Activated CD4-positive, alpha-beta T cell treated with anti-CD3 and anti-CD28 coated beads, Interleukin-2, amount 50 U/mL, for 4 hours (primary cell): ENCODE measurements around the gene ATL2.
"Not testable (repeated sequence)": the region's sequence is repeated elsewhere in the genome, so short reads cannot be mapped to it uniquely, and the experiment has no call there.

Source experiments
- DNase-seq, 2 experiments: peaks; one replicate each; pipeline ENCODE4 v3.0.0-alpha.2; 2020

ATL2 gene

GRCh38 chr2:38377050-38377828 is at the start of gene ATL2:
Gene ATL2, minus strand, starts transcription at chr2:38377273. Its CDS starts 13 bp downstream, at chr2:38377260.
- peak; percentile 92 for DNase-seq

- no peak for DNase-seq
Measured at GRCh38 chr2:38423763-38424162, 46.7 kb upstream of the ATL2 start.

GRCh38 chr2:38421274-38422056 is 44.4 kb upstream of the ATL2 start:
- no peak for DNase-seq

- no peak for DNase-seq
Measured at GRCh38 chr2:38419499-38419898, 42.4 kb upstream of the ATL2 start.

GRCh38 chr2:38418735-38419134 is 41.7 kb upstream of the ATL2 start:
- DNase-seq = no peak

- DNase-seq = no peak
Measured at GRCh38 chr2:38417745-38418689, 40.9 kb upstream of the ATL2 start.

GRCh38 chr2:38416296-38417036 is 39.4 kb upstream of the ATL2 start:
- DNase-seq = no peak

GRCh38 chr2:38415728-38416291 is 38.7 kb upstream of the ATL2 start:
- DNase-seq = no peak

- no peak for DNase-seq
Measured at GRCh38 chr2:38415023-38415422, 38.0 kb upstream of the ATL2 start.

GRCh38 chr2:38412235-38412871 is 35.3 kb upstream of the ATL2 start:
- DNase-seq = not testable (repeated sequence)

GRCh38 chr2:38409156-38410102 is 32.4 kb upstream of the ATL2 start:
- DNase-seq = no peak

GRCh38 chr2:38407111-38407682 is 30.1 kb upstream of the ATL2 start:
- no peak for DNase-seq

- DNase-seq = no peak
Measured at GRCh38 chr2:38406597-38407110, 29.6 kb upstream of the ATL2 start.

- DNase-seq = no peak
Measured at GRCh38 chr2:38405917-38406596, 29.0 kb upstream of the ATL2 start.

GRCh38 chr2:38400513-38400912 is 23.4 kb upstream of the ATL2 start:
- DNase-seq = no peak

- no peak for DNase-seq
Measured at GRCh38 chr2:38398739-38399138, 21.7 kb upstream of the ATL2 start.

- DNase-seq = no peak
Measured at GRCh38 chr2:38394903-38395341, 17.8 kb upstream of the ATL2 start.

GRCh38 chr2:38394041-38394440 is 17.0 kb upstream of the ATL2 start:
- no peak for DNase-seq

- DNase-seq = no peak
Measured at GRCh38 chr2:38390947-38391346, 13.9 kb upstream of the ATL2 start.
